ENCODE measurements around the gene KLC4. TPM values are rescaled to one million over a fixed set of nuclear protein-coding genes. Genes with fewer than 3 reads are reported as not detected.

Gene KLC4
- total RNA-seq, 2 experiments from 2014 or later: 16.4 to 22.5 TPM

DNA sequence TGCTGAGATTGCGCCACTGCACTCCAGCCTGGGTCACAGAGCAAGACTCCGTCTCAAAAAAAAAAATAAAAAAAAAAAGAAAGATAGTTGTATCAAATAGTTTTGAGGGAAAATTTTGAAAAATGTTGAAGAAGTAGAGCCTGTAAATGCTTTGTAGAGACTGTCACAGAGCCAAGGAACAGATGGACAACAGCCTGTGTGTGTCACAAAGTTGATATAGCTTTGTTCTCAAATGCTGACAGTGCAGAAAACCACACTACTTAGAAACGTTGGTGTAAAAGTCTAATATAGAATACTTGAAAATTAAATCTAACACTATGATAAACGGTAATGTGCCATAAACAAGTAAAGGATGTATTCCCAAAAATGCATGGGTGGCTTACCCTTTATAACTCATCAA is 42.1 kb downstream of the KLC4 start:
- no peak overlapping the region for H3K4me2 ChIP-seq (ENCODE audit: low read length)
- ChIA-PET CTCF (ENCODE audit: unreplicated experiment) (no interaction called here), POLR2A (no interaction called here)
- no peak overlapping the region for H2AFZ ChIP-seq (ENCODE audit: low read length)
- H3K79me2 ChIP-seq (ENCODE audit: insufficient read depth, low read depth, low read length): no peaks in the 10 kb centered on the region; the same call in 1 of the 2 replicates
- H3K36me3 ChIP-seq (ENCODE audit: insufficient read depth, low read length): no peaks in the 10 kb centered on the region
- no peak overlapping the region for H3K4me3 ChIP-seq (ENCODE audit: low read depth, low read length, poor library complexity, severe bottlenecking)
- no peaks in the 10 kb centered on the region for H4K20me1 ChIP-seq (ENCODE audit: insufficient read depth, low read length)
- intact Hi-C loops (cut with micrococcal nuclease; ENCODE audit: unreplicated experiment): no loop called here
- H3K9me2 ChIP-seq (ENCODE audit: insufficient read depth, low read length): no peaks in the 10 kb centered on the region
- TF ChIP-seq, protein P1, sequence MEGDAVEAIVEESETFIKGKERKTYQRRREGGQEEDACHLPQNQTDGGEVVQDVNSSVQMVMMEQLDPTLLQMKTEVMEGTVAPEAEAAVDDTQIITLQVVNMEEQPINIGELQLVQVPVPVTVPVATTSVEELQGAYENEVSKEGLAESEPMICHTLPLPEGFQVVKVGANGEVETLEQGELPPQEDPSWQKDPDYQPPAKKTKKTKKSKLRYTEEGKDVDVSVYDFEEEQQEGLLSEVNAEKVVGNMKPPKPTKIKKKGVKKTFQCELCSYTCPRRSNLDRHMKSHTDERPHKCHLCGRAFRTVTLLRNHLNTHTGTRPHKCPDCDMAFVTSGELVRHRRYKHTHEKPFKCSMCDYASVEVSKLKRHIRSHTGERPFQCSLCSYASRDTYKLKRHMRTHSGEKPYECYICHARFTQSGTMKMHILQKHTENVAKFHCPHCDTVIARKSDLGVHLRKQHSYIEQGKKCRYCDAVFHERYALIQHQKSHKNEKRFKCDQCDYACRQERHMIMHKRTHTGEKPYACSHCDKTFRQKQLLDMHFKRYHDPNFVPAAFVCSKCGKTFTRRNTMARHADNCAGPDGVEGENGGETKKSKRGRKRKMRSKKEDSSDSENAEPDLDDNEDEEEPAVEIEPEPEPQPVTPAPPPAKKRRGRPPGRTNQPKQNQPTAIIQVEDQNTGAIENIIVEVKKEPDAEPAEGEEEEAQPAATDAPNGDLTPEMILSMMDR (conservative IDR thresholded peaks at IDR 0.05; ENCODE audit: low read length): no peak
- TF ChIP-seq EZH2phosphoT487 (IDR thresholded peaks at IDR 0.05; ENCODE audit: borderline replicate concordance, low read depth, low read length): no peak
- DNase-seq (ENCODE audit: low spot score): no peak
- H3K27ac ChIP-seq (ENCODE audit: low read depth, low read length, poor library complexity, severe bottlenecking): no peak overlapping the region
- BruUV-seq (replicated peaks): no TSS peak
- peaks cover 15% of the 10 kb centered on the region for H3K4me1 ChIP-seq (ENCODE audit: insufficient read depth, low read length, poor library complexity, severe bottlenecking)
- no peaks in the 10 kb centered on the region for H3K9me3 ChIP-seq (ENCODE audit: low read length)

DNA sequence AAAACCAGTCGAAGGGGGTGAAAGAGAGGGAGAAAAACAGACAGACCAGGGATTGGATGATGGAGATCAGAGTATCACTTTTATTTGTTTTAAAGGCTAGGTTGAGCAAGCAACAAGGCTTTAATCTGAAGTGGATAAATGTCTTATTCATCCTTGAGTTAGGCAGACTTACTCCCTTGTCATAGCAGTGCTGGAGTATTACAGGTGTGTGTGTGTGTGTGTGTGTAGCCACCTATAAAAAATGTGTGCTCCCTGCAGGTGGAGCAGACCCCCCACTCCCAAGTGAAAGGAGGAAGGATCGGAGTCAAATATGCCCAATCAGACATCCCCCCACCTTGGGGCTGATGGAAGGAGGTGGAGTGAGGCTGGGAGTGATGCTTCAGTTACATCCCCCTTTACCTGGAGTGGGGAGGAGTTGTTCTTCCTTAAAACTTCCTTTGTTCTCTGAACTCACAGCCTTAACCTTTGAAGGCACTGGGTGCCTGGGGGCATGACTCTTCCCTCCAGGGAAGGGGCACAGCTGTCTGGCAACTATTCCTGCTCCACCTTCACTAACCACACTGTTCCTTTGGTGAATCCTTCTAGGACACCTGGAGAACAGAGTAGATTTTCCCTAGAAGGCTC is 43.9 kb downstream of the KLC4 start:
- no peaks in the 10 kb centered on the region for H3K9me3 ChIP-seq (ENCODE audit: low read length)
- no peaks in the 10 kb centered on the region for H3K4me1 ChIP-seq (ENCODE audit: insufficient read depth, low read length, poor library complexity, severe bottlenecking)
- DNase-seq (ENCODE audit: low spot score): no peak
- H3K79me2 ChIP-seq (ENCODE audit: insufficient read depth, low read depth, low read length): no peaks in the 10 kb centered on the region
- H2AFZ ChIP-seq (ENCODE audit: low read length): no peak overlapping the region
- ChIA-PET POLR2A (interaction anchor here (1.0 kb wide), 1 partner anchor 10 kb away, joined by 4 read pairs; no protein-coding TSS in a partner anchor), CTCF (ENCODE audit: unreplicated experiment) (no interaction called here)
- H3K36me3 ChIP-seq (ENCODE audit: insufficient read depth, low read length): no peaks in the 10 kb centered on the region
- BruUV-seq (replicated peaks): no TSS peak
- no peak overlapping the region for H3K27ac ChIP-seq (ENCODE audit: low read depth, low read length, poor library complexity, severe bottlenecking)
- no peaks in the 10 kb centered on the region for H4K20me1 ChIP-seq (ENCODE audit: insufficient read depth, low read length)
- TF ChIP-seq EZH2phosphoT487 (IDR thresholded peaks at IDR 0.05; ENCODE audit: borderline replicate concordance, low read depth, low read length): no peak
- TF ChIP-seq, protein P1 (conservative IDR thresholded peaks at IDR 0.05; ENCODE audit: low read length): no peak
- H3K4me3 ChIP-seq (ENCODE audit: low read depth, low read length, poor library complexity, severe bottlenecking): no peak overlapping the region
- H3K9me2 ChIP-seq (ENCODE audit: insufficient read depth, low read length): no peaks in the 10 kb centered on the region
- no peak overlapping the region for H3K4me2 ChIP-seq (ENCODE audit: low read length)
- intact Hi-C loops (cut with micrococcal nuclease; ENCODE audit: unreplicated experiment): no loop called here

DNA sequence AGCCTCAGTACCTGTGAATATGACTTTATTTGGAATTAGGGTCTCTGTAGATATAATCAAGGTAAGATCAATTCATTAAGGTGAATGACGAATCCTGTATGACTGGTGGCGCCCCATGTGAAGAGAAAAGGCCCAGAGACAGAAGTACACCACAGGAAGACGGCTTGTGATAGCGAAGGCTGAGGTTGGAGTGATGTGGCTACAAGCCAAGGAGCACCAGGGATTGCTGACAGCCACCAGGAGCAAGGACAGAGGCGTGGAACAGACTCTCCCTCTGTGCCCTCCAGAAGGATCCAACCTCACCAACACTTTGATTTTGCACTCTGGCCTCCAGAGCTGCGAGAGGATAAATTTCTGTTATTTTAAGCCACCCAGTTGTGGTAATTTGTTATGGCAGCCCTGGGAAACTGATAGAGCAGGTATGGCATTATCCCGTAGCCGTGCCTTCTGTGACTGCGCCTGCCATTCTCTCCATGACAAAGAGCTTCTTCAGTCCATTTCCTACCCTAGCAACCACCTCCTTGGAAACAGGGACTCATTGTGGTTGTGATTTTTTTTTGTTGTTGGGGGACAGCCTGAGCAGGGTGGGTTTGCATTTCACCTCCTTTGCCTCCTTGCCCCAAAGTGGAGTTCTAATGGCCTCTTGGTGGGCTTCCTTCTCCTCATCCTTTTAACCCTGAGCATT is 46.2 kb downstream of the KLC4 start:
- no peak overlapping the region for H3K27ac ChIP-seq (ENCODE audit: low read depth, low read length, poor library complexity, severe bottlenecking)
- ChIA-PET POLR2A (interaction anchor here (0.7 to 1.2 kb wide), 2 partner anchors 9 to 225 kb away, joined by 3 to 4 read pairs; no protein-coding TSS in a partner anchor), CTCF (ENCODE audit: unreplicated experiment) (no interaction called here)
- no peak overlapping the region for H3K4me2 ChIP-seq (ENCODE audit: low read length)
- DNase-seq (ENCODE audit: low spot score): no peak
- H3K36me3 ChIP-seq (ENCODE audit: insufficient read depth, low read length): no peaks in the 10 kb centered on the region
- H3K9me2 ChIP-seq (ENCODE audit: insufficient read depth, low read length): no peaks in the 10 kb centered on the region
- H4K20me1 ChIP-seq (ENCODE audit: insufficient read depth, low read length): no peaks in the 10 kb centered on the region
- H3K9me3 ChIP-seq (ENCODE audit: low read length): no peaks in the 10 kb centered on the region
- intact Hi-C loops (cut with micrococcal nuclease; ENCODE audit: unreplicated experiment): no loop called here
- no peak overlapping the region for H2AFZ ChIP-seq (ENCODE audit: low read length)
- TF ChIP-seq EZH2phosphoT487 (IDR thresholded peaks at IDR 0.05; ENCODE audit: borderline replicate concordance, low read depth, low read length): no peak
- TF ChIP-seq, protein P1 (conservative IDR thresholded peaks at IDR 0.05; ENCODE audit: low read length): no peak
- no TSS peak for BruUV-seq (replicated peaks)
- no peaks in the 10 kb centered on the region for H3K79me2 ChIP-seq (ENCODE audit: insufficient read depth, low read depth, low read length)
- H3K4me1 ChIP-seq (ENCODE audit: insufficient read depth, low read length, poor library complexity, severe bottlenecking): no peaks in the 10 kb centered on the region
- H3K4me3 ChIP-seq (ENCODE audit: low read depth, low read length, poor library complexity, severe bottlenecking): no peak overlapping the region

Data from OCI-LY7 (cell line).